Esophagus squamous epithelium (tissue), 5 donors: ENCODE results near the gene RAB20. TPM values are rescaled to one million over a fixed set of nuclear protein-coding genes. Genes with fewer than 3 reads are reported as not detected.

Experiments
- DNase-seq: peaks from one replicate; lab custom pipeline; 2025; lab: John Stamatoyannopoulos, UW
- H3K27ac ChIP-seq, 4 donors: fragments of 200-600 bp; sonication (generic); one replicate each; pipeline ENCODE4 v1.5.1; 2016 to 2019; ENCODE audit warnings: mild to moderate bottlenecking in 1 of 4
- H3K27me3 ChIP-seq, 4 donors: fragments of 200-600 bp; sonication (generic); 1 replicate in 3 of 4; 2 replicates in 1 of 4; pipeline versions ENCODE4 v1.5.1 to v1.6.0; 2017 to 2021; ENCODE audit warnings: antibody characterized with exemption in 1 of 4
- H3K36me3 ChIP-seq, 3 donors: fragments of 200-600 bp; sonication (generic); one replicate each; pipeline ENCODE4 v1.5.1; 2016 to 2019
- H3K4me1 ChIP-seq, 3 donors: fragments of 200-600 bp; sonication (generic); one replicate each; pipeline ENCODE4 v1.5.1; 2017 to 2019
- H3K4me3 ChIP-seq, 4 donors: fragments of 200-600 bp; sonication (generic); 1 replicate in 3 of 4; 2 replicates in 1 of 4; pipeline ENCODE4 v1.5.1; 2016 to 2019; ENCODE audit warnings: mild to moderate bottlenecking in 2 of 4, moderate library complexity in 1 of 4
- H3K9me3 ChIP-seq, 3 donors: fragments of 200-600 bp; sonication (generic); one replicate each; pipeline ENCODE4 v1.5.1; 2016 to 2019
- CTCF ChIP-seq, 6 experiments: fragments of 450-650 bp in 4 of 6; fragments of 200-600 bp in 2 of 6; sonication (generic) in 2 of 6; IDR thresholded peaks; one replicate each; pipeline ENCODE4 v1.5.1; 2016 to 2019; ENCODE audit warnings: antibody characterized with exemption in 6 of 6, mild to moderate bottlenecking in 4 of 6, moderate library complexity in 4 of 6
- POLR2A ChIP-seq, 4 donors: fragments of 450-650 bp; IDR thresholded peaks; one replicate each; pipeline ENCODE4 v1.6.1; 2017; ENCODE audit warnings: antibody characterized with exemption in 4 of 4, mild to moderate bottlenecking in 4 of 4, moderate library complexity in 3 of 4
- WGBS, 2 donors: methylation state at CpG; one replicate each; pipeline ENCODE4 v1.1.5; 2018; 5-methylcytosine and 5-hydroxymethylcytosine counted together
- intact Hi-C: fragments of 100-400 bp; cut with DNase I; formaldehyde crosslinking; loops from one replicate; pipeline ENCODE4 v1.15.0; 2022
- total RNA-seq, 4 donors: library from RNA; depleted of rRNA; stranded (reverse); fragments of >200 nt; gene quantifications; one replicate each; pipeline ENCODE4 v1.1.0, GENCODE V29; 2016
- donor health status: DM: yes; HTN: yes; CAD: no.

RAB20 gene
- total RNA-seq, 4 donors from 2014 or later, result 1.3 to 7.2 (median 4.3) TPM

- Histone ChIP-seq H3K9me3 (no peaks in the 10 kb centered on the region), H3K4me1 (peaks cover 8 to 60% (median 9%) of the 10 kb centered on the region in 3 donors), H3K4me3 (no peak overlapping the region), H3K27me3 (no peaks in the 10 kb centered on the region), H3K27ac (peak overlapping the region in 3 of 4 donors; percentile 21 to 51 (median 34)), H3K36me3 (no peaks in the 10 kb centered on the region)
- DNase-seq, result no peak
- TF ChIP-seq POLR2A (IDR thresholded peaks at IDR 0.05), result no peak
- TF ChIP-seq CTCF (IDR thresholded peaks at IDR 0.05), result no peak
- WGBS, 2 donors, result 31 to 45% methylated on average over 9 to 14 of the region's 21 CpGs
- intact Hi-C loops, result no loop called here
Measured at GRCh38 chr13:110524541-110525257, 36.8 kb downstream of the RAB20 start.

GRCh38 chr13:110523838-110524540, 37.5 kb downstream of the RAB20 start:
- Histone ChIP-seq H3K36me3 (no peaks in the 10 kb centered on the region), H3K4me1 (peaks cover 8 to 60% (median 9%) of the 10 kb centered on the region in 3 donors), H3K9me3 (no peaks in the 10 kb centered on the region), H3K27ac (peak overlapping the region in 3 of 4 donors; percentile 21 to 51 (median 34)), H3K27me3 (no peaks in the 10 kb centered on the region), H3K4me3 (no peak overlapping the region)
- intact Hi-C loops, result no loop called here
- TF ChIP-seq POLR2A (IDR thresholded peaks at IDR 0.05) (no peak), CTCF (IDR thresholded peaks at IDR 0.05) (no peak)
- no peak for DNase-seq
- 56 to 85% methylated on average over 3 to 9 of the region's 17 CpGs for WGBS, 2 donors

- peaks cover 5 to 60% (median 8%) of the 10 kb centered on the region in 3 donors for H3K4me1 ChIP-seq
- no peak overlapping the region for H3K4me3 ChIP-seq
- no peaks in the 10 kb centered on the region for H3K9me3 ChIP-seq
- 77 to 80% methylated on average over 9 of the region's 9 CpGs for WGBS, 2 donors
- TF ChIP-seq CTCF (IDR thresholded peaks at IDR 0.05) (no peak), POLR2A (IDR thresholded peaks at IDR 0.05) (no peak)
- H3K27ac ChIP-seq, result no peak overlapping the region
- DNase-seq, result no peak
- intact Hi-C loops, result no loop called here
- no peaks in the 10 kb centered on the region for H3K27me3 ChIP-seq
- H3K36me3 ChIP-seq, result no peaks in the 10 kb centered on the region
Measured at GRCh38 chr13:110523180-110523579, 38.3 kb downstream of the RAB20 start.

GRCh38 chr13:110522721-110523120, 38.8 kb downstream of the RAB20 start:
- Histone ChIP-seq H3K36me3 (no peaks in the 10 kb centered on the region), H3K27me3 (no peaks in the 10 kb centered on the region), H3K9me3 (no peaks in the 10 kb centered on the region), H3K27ac (no peak overlapping the region), H3K4me1 (peaks cover 5 to 57% (median 7%) of the 10 kb centered on the region in 3 donors), H3K4me3 (no peak overlapping the region)
- no peak for TF ChIP-seq POLR2A (IDR thresholded peaks at IDR 0.05)
- no peak for TF ChIP-seq CTCF (IDR thresholded peaks at IDR 0.05)
- DNase-seq, result no peak
- intact Hi-C loops, result no loop called here
- WGBS, 2 donors, result 83 to 87% methylated on average over 5 of the region's 5 CpGs

- H3K4me3 ChIP-seq, result no peak overlapping the region
- H3K9me3 ChIP-seq, result no peaks in the 10 kb centered on the region
- TF ChIP-seq CTCF (IDR thresholded peaks at IDR 0.05) (no peak), POLR2A (IDR thresholded peaks at IDR 0.05) (no peak)
- H3K27me3 ChIP-seq, result no peaks in the 10 kb centered on the region
- no peak for DNase-seq
- 61 to 77% methylated on average over 4 to 7 of the region's 7 CpGs for WGBS, 2 donors
- H3K36me3 ChIP-seq, result no peaks in the 10 kb centered on the region
- peaks cover 3 to 49% (median 5%) of the 10 kb centered on the region in 3 donors for H3K4me1 ChIP-seq
- peak overlapping the region in 3 of 4 donors; percentile 51 to 70 (median 70) for H3K27ac ChIP-seq
- intact Hi-C loops, result no loop called here
Measured at GRCh38 chr13:110521946-110522345, 39.6 kb downstream of the RAB20 start.
